NCI-H345 treated with DMSO at 0.1 percent for 48 hours (cell line): Measurements from ENCODE around the gene SLC35F3.

Source experiments
- DNase-seq: peaks from one replicate; lab custom pipeline; 2025; ENCODE audit not compliant: unreplicated experiment; lab: John Stamatoyannopoulos, UW

SLC35F3 gene

GRCh38 chr1:233971753-233972152, 67.3 kb downstream of the SLC35F3 start:
- no peak for DNase-seq

GRCh38 chr1:233972563-233972950, 68.1 kb downstream of the SLC35F3 start:
- no peak for DNase-seq

DNA sequence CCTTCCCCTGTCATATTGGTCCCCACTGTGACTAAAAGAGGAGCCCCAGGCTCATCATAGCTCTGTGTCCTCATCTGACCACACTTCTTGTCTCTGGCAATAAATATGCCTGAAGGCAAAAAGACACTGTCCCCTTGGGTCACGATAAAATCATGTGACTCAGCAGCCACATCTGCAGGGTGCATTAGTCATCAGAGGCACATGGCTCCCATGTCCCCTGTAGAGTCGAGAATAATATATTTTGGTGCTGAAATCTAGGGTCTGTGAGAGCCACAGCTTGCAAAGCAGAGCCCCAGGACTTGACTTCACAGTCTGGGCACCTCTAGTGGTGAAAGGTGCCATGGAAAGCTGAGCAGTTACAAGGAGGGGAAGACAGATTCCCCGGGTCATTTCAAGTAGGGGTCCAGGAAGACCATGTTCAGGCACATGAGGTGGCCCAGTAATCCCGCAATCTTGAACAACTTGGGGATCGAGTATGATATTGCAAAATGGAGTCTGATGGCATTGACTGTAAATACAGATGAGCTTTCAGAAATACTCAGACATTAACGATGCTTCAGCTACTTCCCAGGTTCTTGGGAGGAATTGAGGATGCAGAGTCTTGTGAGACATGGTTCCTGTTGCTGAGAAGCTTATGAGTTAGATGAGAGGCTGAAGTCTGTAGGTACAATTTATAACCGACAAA, 68.6 kb downstream of the SLC35F3 start:
- no peak for DNase-seq

GRCh38 chr1:233975486-233975885, 71.0 kb downstream of the SLC35F3 start:
- DNase-seq: no peak

GRCh38 chr1:233981042-233981675, 76.7 kb downstream of the SLC35F3 start:
- no peak for DNase-seq

DNA sequence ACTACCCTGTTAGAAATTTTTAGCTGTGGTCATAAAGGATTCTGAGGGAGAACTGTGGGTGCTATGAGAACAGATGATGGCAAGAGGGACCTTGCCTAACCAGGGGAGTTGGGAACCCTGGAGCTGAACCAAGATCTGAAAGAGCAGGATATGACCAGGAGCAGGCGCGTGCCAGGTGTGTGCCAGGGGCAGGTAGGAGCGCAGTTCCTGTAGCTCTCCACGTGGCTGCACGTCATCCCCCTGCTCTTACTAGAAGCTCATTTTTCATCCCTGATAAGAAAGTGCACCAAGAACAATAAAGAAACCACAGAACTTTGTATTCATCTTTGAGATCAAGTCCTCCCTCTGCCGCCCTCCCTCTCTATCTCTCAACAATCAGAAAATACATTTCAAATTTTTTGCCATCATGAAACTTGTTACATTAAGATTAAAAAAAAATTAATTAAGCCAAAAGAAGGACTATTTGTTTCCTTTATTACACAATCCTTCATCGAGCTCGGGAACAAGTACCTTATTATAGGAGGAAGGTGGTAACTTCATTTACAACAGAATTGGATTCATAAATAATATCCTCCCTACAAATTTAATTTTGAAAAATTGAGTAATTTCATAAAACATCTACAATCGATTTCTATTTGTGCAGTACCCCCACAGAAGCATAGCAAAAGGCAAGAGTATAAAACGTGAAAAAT, 78.5 kb downstream of the SLC35F3 start:
- DNase-seq: no peak

GRCh38 chr1:233983811-233984210, 79.3 kb downstream of the SLC35F3 start:
- no peak for DNase-seq

- DNase-seq: no peak
These were observed 84.7 kb downstream of the SLC35F3 start for GRCh38 chr1:233988963-233989696.

DNA sequence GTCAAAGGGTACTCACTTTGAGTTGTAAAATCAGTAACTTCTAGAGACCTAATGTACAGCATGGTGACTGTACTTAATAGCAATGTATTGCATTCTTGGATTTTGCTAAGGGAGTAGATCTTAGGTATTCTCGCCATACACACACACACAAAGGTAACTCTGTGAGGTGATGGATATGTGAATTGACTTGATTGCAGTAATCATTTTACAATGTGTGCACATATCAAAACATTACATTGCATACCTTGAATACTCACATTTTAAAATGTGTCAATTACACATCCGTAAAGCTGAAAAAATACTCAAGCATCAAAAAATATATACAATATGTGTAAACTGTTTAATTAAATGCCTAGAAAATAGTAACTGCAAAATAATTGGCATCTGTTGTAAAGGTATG, 86.0 kb downstream of the SLC35F3 start:
- no peak for DNase-seq

GRCh38 chr1:233993651-233994050, 89.2 kb downstream of the SLC35F3 start:
- DNase-seq: peak; percentile 7

DNA sequence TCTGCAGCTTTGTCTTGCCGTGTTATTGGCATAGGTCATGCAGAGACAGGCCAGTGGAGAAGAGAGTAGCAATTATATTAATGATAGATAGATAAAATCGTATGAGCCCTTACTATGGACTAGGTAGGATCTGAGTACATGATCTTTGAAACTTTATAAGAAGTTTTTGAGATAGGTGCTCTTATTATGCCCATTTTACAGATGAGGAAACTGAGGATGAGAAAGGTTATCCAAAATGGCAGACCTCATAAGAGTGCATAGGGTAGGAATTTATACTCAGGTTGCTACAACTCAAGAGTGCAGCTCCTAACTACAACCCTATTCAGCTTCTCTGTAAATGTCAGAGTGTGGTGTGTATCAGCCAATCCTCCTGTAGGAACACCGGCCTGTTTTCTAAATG, 89.6 kb downstream of the SLC35F3 start:
- DNase-seq: no peak

- no peak for DNase-seq
These were observed 94.0 kb downstream of the SLC35F3 start for GRCh38 chr1:233998456-233998855.

- peak; percentile 18 for DNase-seq
These were observed 94.4 kb downstream of the SLC35F3 start for GRCh38 chr1:233998891-233999290.

- DNase-seq: no peak
These were observed 96.1 kb downstream of the SLC35F3 start for GRCh38 chr1:234000557-234001041.

- DNase-seq: no peak
These were observed 97.3 kb downstream of the SLC35F3 start for GRCh38 chr1:234001817-234002216.

- DNase-seq: no peak
These were observed 100.1 kb downstream of the SLC35F3 start for GRCh38 chr1:234004591-234004990.

DNA sequence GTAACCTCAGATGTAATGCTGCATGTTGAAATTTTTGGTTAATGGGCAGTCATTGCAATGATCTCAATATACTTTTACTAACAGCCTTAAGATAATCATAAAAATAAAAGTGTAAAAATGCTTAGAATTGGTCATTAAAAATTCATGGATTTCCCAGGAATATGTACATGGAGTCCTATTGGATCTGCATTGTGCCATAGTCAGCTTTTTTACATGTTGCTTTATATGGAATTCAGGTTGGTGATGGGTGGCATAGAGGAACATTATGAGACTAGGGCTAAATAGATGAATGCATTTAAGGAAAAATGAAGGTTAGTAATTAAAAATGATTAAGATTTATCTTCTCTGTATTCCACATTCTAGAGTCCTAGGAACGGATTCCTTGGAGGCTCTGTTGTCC, 103.2 kb downstream of the SLC35F3 start:
- no peak for DNase-seq

DNA sequence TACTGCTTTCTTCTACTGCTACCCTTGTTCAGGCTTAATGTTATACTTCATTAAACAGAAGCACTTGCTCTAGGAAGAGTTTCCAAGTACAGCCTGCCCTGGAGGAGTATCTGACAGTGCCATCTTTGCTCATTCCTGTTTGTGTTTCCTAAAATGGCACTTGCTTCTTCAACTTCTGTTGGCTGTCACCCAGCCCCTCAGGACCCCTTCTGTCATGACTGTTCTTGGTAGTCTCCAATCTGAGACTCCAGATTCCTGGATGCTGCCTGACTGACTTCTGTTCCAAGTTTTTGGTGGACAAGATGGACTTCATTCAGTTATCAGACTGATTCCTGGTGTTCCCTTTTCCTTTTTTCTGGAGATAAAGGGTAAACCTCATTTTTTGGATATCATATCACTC, 104.1 kb downstream of the SLC35F3 start:
- DNase-seq: no peak

GRCh38 chr1:234009668-234010067, 105.2 kb downstream of the SLC35F3 start:
- no peak for DNase-seq

GRCh38 chr1:234014208-234014607, 109.7 kb downstream of the SLC35F3 start:
- no peak for DNase-seq

- no peak for DNase-seq
These were observed 114.3 kb downstream of the SLC35F3 start for GRCh38 chr1:234018816-234019215.
